OCI-LY3 (cell line): ENCODE data around the gene DCBLD1.

Source experiments
- CTCF ChIP-seq: fragments of 200-600, 300-600 bp; sonication (generic); IDR thresholded peaks from 2 replicates; pipeline ENCODE4 v1.5.1; 2014; ENCODE audit warnings: antibody characterized with exemption, low read length, low read depth
- EZH2phosphoT487 ChIP-seq: fragments of 200-600 bp; shearing (Covaris generic); IDR thresholded peaks from 2 replicates; pipeline ENCODE4 v1.6.1; 2018; ENCODE audit warnings: antibody characterized with exemption, mixed run types, low read depth

- TF ChIP-seq CTCF (no peak), EZH2phosphoT487 (no peak)
Observed at GRCh38 chr6:117525607-117526006, 43.1 kb downstream of the DCBLD1 start.
